B cell (primary cell): ENCODE results near the gene AGRN. TPM values are rescaled to one million over a fixed set of nuclear protein-coding genes. Genes with fewer than 3 reads are reported as not detected.

ENCODE experiments used
- ATAC-seq: fragments of 200-7000 bp; cut with Tn5 transposase; one replicate; pipeline ENCODE4 v1.10.0; 2021; ENCODE audit warnings: low read depth, mild to moderate bottlenecking, moderate number of reproducible peaks, moderate library complexity
- CTCF ChIA-PET: fragments of 350-600 bp; sonication (Branson Sonifier 250); formaldehyde crosslinking; loops from one replicate; lab custom pipeline; 2021; ENCODE audit warnings: antibody characterized with exemption, inconsistent platforms; lab: Charles Lee
- POLR2A ChIA-PET: fragments of 350-600 bp; sonication (Branson Sonifier 250); formaldehyde crosslinking; loops from one replicate; lab custom pipeline; 2021; ENCODE audit warnings: antibody characterized with exemption; lab: Charles Lee
- DNase-seq: peaks from one replicate; pipeline ENCODE4 v3.0.0; 2013
- H2AFZ ChIP-seq: 2 replicates; pipeline ENCODE4 v1.6.1; 2012; ENCODE audit warnings: mild to moderate bottlenecking, low read depth, low read length; ENCODE audit not compliant: insufficient read depth, poor library complexity, severe bottlenecking
- H3K27ac ChIP-seq, 2 donors: 1 replicate in 1 of 2; 2 replicates in 1 of 2; pipeline ENCODE4 v1.5.1; 2012 to 2013; ENCODE audit warnings: low read length in 2 of 2, mild to moderate bottlenecking in 2 of 2, moderate library complexity in 1 of 2
- H3K27me3 ChIP-seq, 4 experiments: fragments of 200-600 bp in 1 of 4; sonication (generic) in 1 of 4; replicated peaks in 1 of 4; 1 replicate in 2 of 4; 2 replicates in 2 of 4; pipeline versions ENCODE4 v1.6.1 to v1.7.0; 2013 to 2016; ENCODE audit warnings: low read length in 3 of 4, mild to moderate bottlenecking in 2 of 4, mixed read lengths in 1 of 4, moderate library complexity in 1 of 4; ENCODE audit not compliant: insufficient read depth in 4 of 4, control insufficient read depth in 3 of 4; ENCODE audit errors: control extremely low read depth in 1 of 4
- H3K36me3 ChIP-seq, 2 experiments: replicated peaks in 1 of 2; 1 replicate in 1 of 2; 2 replicates in 1 of 2; pipeline versions ENCODE4 v1.6.1 to v1.7.1; 2013; ENCODE audit warnings: low read length in 1 of 2; ENCODE audit not compliant: insufficient read depth in 2 of 2, control insufficient read depth in 1 of 2; ENCODE audit errors: control extremely low read depth in 1 of 2, extremely low read depth in 1 of 2
- H3K4me1 ChIP-seq, 2 donors: fragments of 200-600 bp in 1 of 2; sonication (generic) in 1 of 2; 1 replicate in 1 of 2; 2 replicates in 1 of 2; pipeline versions ENCODE4 v1.5.1 to v1.6.1; 2013 to 2017; ENCODE audit warnings: low read length in 2 of 2; ENCODE audit not compliant: control insufficient read depth in 2 of 2, insufficient read depth in 2 of 2
- H3K4me2 ChIP-seq: replicated peaks from 2 replicates; pipeline ENCODE3; 2012; ENCODE audit warnings: mild to moderate bottlenecking, low read depth, low read length; ENCODE audit not compliant: poor library complexity, severe bottlenecking
- H3K4me3 ChIP-seq, 5 experiments: fragments of 200-600 bp in 1 of 5; sonication (generic) in 1 of 5; 1 replicate in 3 of 5; 2 replicates in 2 of 5; pipeline versions ENCODE4 v1.5.1 to v1.7.0; 2011 to 2016; ENCODE audit warnings: low read length in 4 of 5, mild to moderate bottlenecking in 4 of 5, low read depth in 2 of 5, control low read depth in 1 of 5, moderate library complexity in 1 of 5; ENCODE audit not compliant: insufficient read depth in 1 of 5; ENCODE audit errors: control extremely low read depth in 1 of 5, extremely low read depth in 1 of 5
- H3K79me2 ChIP-seq: fragments of 200-600 bp; sonication (generic); one replicate; pipeline ENCODE4 v1.6.0; 2016; ENCODE audit warnings: low read length; ENCODE audit not compliant: control insufficient read depth, insufficient read depth
- H3K9ac ChIP-seq: fragments of 200-600 bp; sonication (generic); 2 replicates; pipeline ENCODE4 v1.6.1; 2017; ENCODE audit warnings: mild to moderate bottlenecking, low read length, moderate library complexity
- H3K9me3 ChIP-seq, 3 donors: one replicate each; pipeline versions ENCODE4 v1.6.1 to v1.7.1; 2013; ENCODE audit warnings: low read length in 2 of 3; ENCODE audit not compliant: control insufficient read depth in 2 of 3, insufficient read depth in 1 of 3; ENCODE audit errors: control extremely low read depth in 1 of 3
- H4K20me1 ChIP-seq: 2 replicates; pipeline ENCODE4 v1.6.0; 2012; ENCODE audit warnings: mild to moderate bottlenecking, low read length; ENCODE audit not compliant: insufficient read depth, control insufficient read depth, poor library complexity, severe bottlenecking
- H3K27ac Mint-ChIP-seq: one replicate; pipeline ENCODE4 v1.8.0; 2021; ENCODE audit warnings: mixed read lengths
- H3K27me3 Mint-ChIP-seq: one replicate; pipeline ENCODE4 v1.8.0; 2021; ENCODE audit warnings: mixed read lengths
- H3K4me1 Mint-ChIP-seq: one replicate; pipeline ENCODE4 v1.8.0; 2021; ENCODE audit warnings: mixed read lengths
- H3K4me3 Mint-ChIP-seq: one replicate; pipeline ENCODE4 v1.8.0; 2021; ENCODE audit warnings: mixed read lengths
- H3K9me3 Mint-ChIP-seq: one replicate; pipeline ENCODE4 v1.8.0; 2022; ENCODE audit warnings: mixed read lengths; ENCODE audit not compliant: insufficient read depth
- CTCF ChIP-seq: fragments of 200-600 bp; IDR thresholded peaks from one replicate; pipeline ENCODE4 v1.8.0; 2022; ENCODE audit warnings: antibody characterized with exemption, mild to moderate bottlenecking
- EZH2 ChIP-seq: IDR thresholded peaks from 2 replicates; pipeline ENCODE4 v1.6.1; 2012; ENCODE audit warnings: borderline replicate concordance, low read depth, mild to moderate bottlenecking, moderate library complexity, low read length; ENCODE audit not compliant: insufficient read depth, poor library complexity, severe bottlenecking
- WGBS: methylation state at CpG from one replicate; pipeline ENCODE4 v1.1.5; 2013; ENCODE audit warnings: missing lambda C conversion rate; ENCODE audit not compliant: insufficient coverage; 5-methylcytosine and 5-hydroxymethylcytosine counted together
- intact Hi-C: fragments of 100-400 bp; cut with micrococcal nuclease; formaldehyde crosslinking; loops from one replicate; pipeline ENCODE4 v1.10.0; 2022
- polyA plus RNA-seq: library from polyadenylated mRNA; depleted of rRNA; stranded (reverse); fragments of >200 nt; gene quantifications from 2 replicates; pipeline ENCODE4 v1.2.3, GENCODE V29; 2012
- total RNA-seq, 2 donors: library from RNA; stranded (reverse); fragments of 120-200 nt in 1 of 2; gene quantifications; 1 replicate in 1 of 2; 2 replicates in 1 of 2; pipeline versions ENCODE4 v1.2.3 to v1.2.4, GENCODE V29; 2013 to 2022

The AGRN gene
- total and polyA plus RNA-seq, 2 donors (not counting 1 experiment from before 2014, with no cell fraction given) = 7.3 to 31.3 TPM

- no peaks in the 10 kb centered on the region for H3K36me3 ChIP-seq
- ChIA-PET POLR2A (interaction anchor here (0.6 kb wide), 1 partner anchor 201 kb away, joined by 5 read pairs; no protein-coding TSS in a partner anchor), CTCF (interaction anchor here (1.7 kb wide), 1 partner anchor 88 kb away, joined by 4 read pairs; no protein-coding TSS in a partner anchor)
- no peak for DNase-seq
- H3K27me3 ChIP-seq = peaks cover 0 to 18% (median 0%) of the 10 kb centered on the region in 4 experiments
- no peak overlapping the region for H2AFZ ChIP-seq
- Mint-ChIP-seq H3K4me3 (no peak overlapping the region), H3K4me1 (peaks cover 18% of the 10 kb centered on the region), H3K27ac (no peak overlapping the region), H3K9me3 (no peaks in the 10 kb centered on the region), H3K27me3 (peaks cover 5% of the 10 kb centered on the region)
- H4K20me1 ChIP-seq = peaks cover 3% of the 10 kb centered on the region
- H3K27ac ChIP-seq = no peak overlapping the region
- no peak overlapping the region for H3K4me2 ChIP-seq
- H3K9me3 ChIP-seq = no peaks in the 10 kb centered on the region
- no peak for TF ChIP-seq EZH2
- no peak for TF ChIP-seq CTCF
- H3K4me1 ChIP-seq = peaks cover 21% of the 10 kb centered on the region in 2 donors
- H3K9ac ChIP-seq = no peak overlapping the region
- WGBS = 80% methylated on average over 24 of the region's 28 CpGs
- no peak overlapping the region for H3K4me3 ChIP-seq
- intact Hi-C loops = no loop called here
- no peak for ATAC-seq
- H3K79me2 ChIP-seq = no peaks in the 10 kb centered on the region
Measured at GRCh38 chr1:1072849-1073742, 53.2 kb downstream of the AGRN start.
